Glomerular visceral epithelial cell (primary cell): ENCODE results near the gene PARP15.
A peak's percentile ranks its signal among the peaks of the same experiment; 100 is the strongest.

Experiments
- DNase-seq: peaks from one replicate; pipeline ENCODE4 v3.0.0-alpha.2; 2016; ENCODE audit errors: extremely low spot score

Gene PARP15

GRCh38 chr3:122572940-122573412, 4.5 kb upstream of the PARP15 start:
- peak; percentile 4 for DNase-seq

GRCh38 chr3:122576174-122576940, 1.1 kb upstream of the PARP15 start:
- DNase-seq = no peak

GRCh38 chr3:122578069-122578740, 755 bp downstream of the PARP15 start:
- no peak for DNase-seq

GRCh38 chr3:122580470-122580869, 3.0 kb downstream of the PARP15 start:
- no peak for DNase-seq

- no peak for DNase-seq
Measured at GRCh38 chr3:122581622-122582021, 4.2 kb downstream of the PARP15 start.

- DNase-seq = no peak
Measured at GRCh38 chr3:122582390-122582789, 4.9 kb downstream of the PARP15 start.

GRCh38 chr3:122586098-122586497, 8.6 kb downstream of the PARP15 start:
- no peak for DNase-seq

- DNase-seq = no peak
Measured at GRCh38 chr3:122586773-122587485, 9.5 kb downstream of the PARP15 start.

- DNase-seq = no peak
Measured at GRCh38 chr3:122587572-122587971, 10.1 kb downstream of the PARP15 start.

GRCh38 chr3:122589297-122589696, 11.8 kb downstream of the PARP15 start:
- DNase-seq = no peak

GRCh38 chr3:122590610-122591009, 13.2 kb downstream of the PARP15 start:
- DNase-seq = no peak

GRCh38 chr3:122594025-122594424, 16.6 kb downstream of the PARP15 start:
- no peak for DNase-seq

- no peak for DNase-seq
Measured at GRCh38 chr3:122598151-122598550, 20.7 kb downstream of the PARP15 start.

- DNase-seq = no peak
Measured at GRCh38 chr3:122598556-122598955, 21.1 kb downstream of the PARP15 start.

- DNase-seq = no peak
Measured at GRCh38 chr3:122602011-122602710, 24.7 kb downstream of the PARP15 start.

GRCh38 chr3:122603056-122603455, 25.6 kb downstream of the PARP15 start:
- no peak for DNase-seq

- DNase-seq = no peak
Measured at GRCh38 chr3:122606330-122606729, 28.9 kb downstream of the PARP15 start.

GRCh38 chr3:122608916-122609315, 31.5 kb downstream of the PARP15 start:
- no peak for DNase-seq

- DNase-seq = peak; percentile 64
Measured at GRCh38 chr3:122609798-122610559, 32.5 kb downstream of the PARP15 start.

GRCh38 chr3:122612696-122613095, 35.2 kb downstream of the PARP15 start:
- no peak for DNase-seq

- no peak for DNase-seq
Measured at GRCh38 chr3:122615303-122615702, 37.9 kb downstream of the PARP15 start.
